ENCODE results near the gene ARHGEF16. TPM values are rescaled to one million over a fixed set of nuclear protein-coding genes. Genes with fewer than 3 reads are reported as not detected.
A peak's percentile ranks its signal among the peaks of the same experiment; 100 is the strongest.

Gene ARHGEF16
- total and polyA plus RNA-seq, 9 donors: 0.13 to 8.4 (median 1.7) TPM

DNA sequence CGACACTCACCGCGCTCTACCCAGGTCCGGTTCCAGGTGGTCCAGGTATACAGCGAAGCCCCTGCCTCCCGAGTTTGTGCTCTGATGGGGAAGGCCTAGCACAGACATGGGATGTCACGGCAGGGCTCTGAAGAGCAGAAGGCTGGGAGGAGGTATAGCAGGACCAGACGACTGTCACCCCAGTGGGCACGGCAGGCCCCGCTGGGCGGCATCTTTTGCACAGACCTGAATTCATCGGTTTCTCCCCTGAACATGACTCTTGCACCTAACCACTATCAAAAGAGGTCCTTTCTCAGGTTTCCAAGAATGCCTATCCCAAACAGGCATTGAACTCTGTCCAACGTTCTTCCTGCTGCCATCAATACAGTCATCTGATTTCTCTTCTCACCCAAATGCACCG lies 30.6 kb downstream of the ARHGEF16 start:
- no peak overlapping the region for H3K4me3 ChIP-seq
- no peaks in the 10 kb centered on the region for H3K9me3 ChIP-seq
- DNase-seq: no peak
- no peaks in the 10 kb centered on the region for H3K27me3 ChIP-seq
- no peaks in the 10 kb centered on the region for H3K4me1 ChIP-seq (ENCODE audit: insufficient read depth)
- WGBS, 3 donors: 92 to 93% (median 92%) methylated on average over 14 of the region's 14 CpGs
- no peaks in the 10 kb centered on the region for H3K36me3 ChIP-seq
- intact Hi-C loops (cut with DNase I): no loop called here
- H3K27ac ChIP-seq: no peak overlapping the region
- TF ChIP-seq POLR2A (IDR thresholded peaks at IDR 0.05) (no peak), EP300 (IDR thresholded peaks at IDR 0.05) (no peak)
- TF ChIP-seq, protein P1, sequence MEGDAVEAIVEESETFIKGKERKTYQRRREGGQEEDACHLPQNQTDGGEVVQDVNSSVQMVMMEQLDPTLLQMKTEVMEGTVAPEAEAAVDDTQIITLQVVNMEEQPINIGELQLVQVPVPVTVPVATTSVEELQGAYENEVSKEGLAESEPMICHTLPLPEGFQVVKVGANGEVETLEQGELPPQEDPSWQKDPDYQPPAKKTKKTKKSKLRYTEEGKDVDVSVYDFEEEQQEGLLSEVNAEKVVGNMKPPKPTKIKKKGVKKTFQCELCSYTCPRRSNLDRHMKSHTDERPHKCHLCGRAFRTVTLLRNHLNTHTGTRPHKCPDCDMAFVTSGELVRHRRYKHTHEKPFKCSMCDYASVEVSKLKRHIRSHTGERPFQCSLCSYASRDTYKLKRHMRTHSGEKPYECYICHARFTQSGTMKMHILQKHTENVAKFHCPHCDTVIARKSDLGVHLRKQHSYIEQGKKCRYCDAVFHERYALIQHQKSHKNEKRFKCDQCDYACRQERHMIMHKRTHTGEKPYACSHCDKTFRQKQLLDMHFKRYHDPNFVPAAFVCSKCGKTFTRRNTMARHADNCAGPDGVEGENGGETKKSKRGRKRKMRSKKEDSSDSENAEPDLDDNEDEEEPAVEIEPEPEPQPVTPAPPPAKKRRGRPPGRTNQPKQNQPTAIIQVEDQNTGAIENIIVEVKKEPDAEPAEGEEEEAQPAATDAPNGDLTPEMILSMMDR (IDR thresholded peaks at IDR 0.05): no peak

DNA sequence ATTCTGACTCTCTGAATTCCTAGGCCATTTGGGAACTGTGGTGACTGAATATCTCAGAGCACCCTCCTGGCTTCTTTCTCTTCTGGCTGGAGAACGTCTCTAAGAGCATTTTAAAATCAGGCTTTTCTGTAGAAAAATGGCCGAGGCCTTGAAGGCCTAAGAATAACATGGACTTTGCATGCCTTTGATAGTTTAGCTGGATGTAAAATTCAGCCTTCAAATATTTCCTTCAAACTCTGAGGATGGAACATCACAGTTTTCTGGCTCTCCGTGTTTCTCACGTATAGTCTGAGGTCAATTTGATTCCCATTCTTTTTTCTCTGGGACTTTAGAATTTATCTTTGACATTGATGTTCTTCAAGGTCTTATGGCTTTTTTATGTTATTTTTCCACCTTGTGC lies 34.0 kb downstream of the ARHGEF16 start:
- intact Hi-C loops (cut with DNase I): no loop called here
- Histone ChIP-seq H3K4me3 (no peak overlapping the region), H3K9me3 (no peaks in the 10 kb centered on the region), H3K36me3 (no peaks in the 10 kb centered on the region), H3K4me1 (ENCODE audit: insufficient read depth) (no peaks in the 10 kb centered on the region), H3K27ac (no peak overlapping the region), H3K27me3 (no peaks in the 10 kb centered on the region)
- TF ChIP-seq EP300 (IDR thresholded peaks at IDR 0.05): no peak
- no peak for TF ChIP-seq POLR2A (IDR thresholded peaks at IDR 0.05)
- TF ChIP-seq, protein P1 (IDR thresholded peaks at IDR 0.05): no peak
- 93 to 95% (median 93%) methylated on average over 4 of the region's 4 CpGs for WGBS, 3 donors
- DNase-seq: no peak

DNA sequence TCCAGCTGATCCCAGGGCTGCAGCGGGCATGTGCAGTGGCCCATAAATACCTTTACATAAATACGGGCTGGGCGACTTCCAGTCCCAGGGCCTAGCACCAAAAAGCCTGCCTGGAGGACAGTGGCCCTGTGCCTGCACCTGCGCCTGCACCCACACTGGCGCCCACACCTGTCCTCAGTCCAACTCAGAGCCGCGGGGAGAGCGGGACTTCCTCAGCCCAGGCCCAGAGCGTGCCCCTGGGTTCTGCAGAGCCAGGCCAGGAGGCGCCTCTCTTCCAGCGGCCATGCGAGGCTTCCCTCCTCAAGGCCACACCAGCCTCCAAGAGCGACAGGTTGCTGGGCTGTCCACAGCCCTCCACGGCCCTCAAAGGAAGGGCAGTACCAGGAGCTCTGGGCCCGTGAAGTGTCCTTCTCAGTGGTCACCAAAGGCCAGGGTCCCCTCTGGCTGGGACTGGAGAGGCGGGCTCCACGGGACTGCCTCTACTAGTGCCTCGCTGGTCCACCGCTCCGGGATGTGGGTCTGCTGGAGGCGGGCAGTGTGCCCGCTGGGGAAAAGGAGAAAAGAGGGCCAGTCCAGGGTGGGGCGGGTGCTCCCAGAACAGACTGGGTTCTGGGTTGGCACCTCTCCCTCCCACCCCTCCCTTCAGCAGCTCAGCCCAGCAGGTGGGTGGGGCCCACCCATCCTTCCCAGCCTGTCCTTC lies 35.7 kb downstream of the ARHGEF16 start:
- Histone ChIP-seq H3K4me1 (ENCODE audit: insufficient read depth) (no peaks in the 10 kb centered on the region), H3K9me3 (no peaks in the 10 kb centered on the region), H3K4me3 (no peak overlapping the region), H3K27me3 (no peaks in the 10 kb centered on the region), H3K27ac (no peak overlapping the region), H3K36me3 (no peaks in the 10 kb centered on the region)
- no peak for TF ChIP-seq EP300 (IDR thresholded peaks at IDR 0.05)
- TF ChIP-seq, protein P1 (IDR thresholded peaks at IDR 0.05): no peak
- TF ChIP-seq POLR2A (IDR thresholded peaks at IDR 0.05): no peak
- no peak for DNase-seq
- 91 to 93% (median 92%) methylated on average over 23 of the region's 23 CpGs for WGBS, 3 donors
- intact Hi-C loops (cut with DNase I): loop anchor here (2.0 to 10.0 kb wide), 5 partner anchors 129 to 235 kb away; no protein-coding TSS in a partner anchor

DNA sequence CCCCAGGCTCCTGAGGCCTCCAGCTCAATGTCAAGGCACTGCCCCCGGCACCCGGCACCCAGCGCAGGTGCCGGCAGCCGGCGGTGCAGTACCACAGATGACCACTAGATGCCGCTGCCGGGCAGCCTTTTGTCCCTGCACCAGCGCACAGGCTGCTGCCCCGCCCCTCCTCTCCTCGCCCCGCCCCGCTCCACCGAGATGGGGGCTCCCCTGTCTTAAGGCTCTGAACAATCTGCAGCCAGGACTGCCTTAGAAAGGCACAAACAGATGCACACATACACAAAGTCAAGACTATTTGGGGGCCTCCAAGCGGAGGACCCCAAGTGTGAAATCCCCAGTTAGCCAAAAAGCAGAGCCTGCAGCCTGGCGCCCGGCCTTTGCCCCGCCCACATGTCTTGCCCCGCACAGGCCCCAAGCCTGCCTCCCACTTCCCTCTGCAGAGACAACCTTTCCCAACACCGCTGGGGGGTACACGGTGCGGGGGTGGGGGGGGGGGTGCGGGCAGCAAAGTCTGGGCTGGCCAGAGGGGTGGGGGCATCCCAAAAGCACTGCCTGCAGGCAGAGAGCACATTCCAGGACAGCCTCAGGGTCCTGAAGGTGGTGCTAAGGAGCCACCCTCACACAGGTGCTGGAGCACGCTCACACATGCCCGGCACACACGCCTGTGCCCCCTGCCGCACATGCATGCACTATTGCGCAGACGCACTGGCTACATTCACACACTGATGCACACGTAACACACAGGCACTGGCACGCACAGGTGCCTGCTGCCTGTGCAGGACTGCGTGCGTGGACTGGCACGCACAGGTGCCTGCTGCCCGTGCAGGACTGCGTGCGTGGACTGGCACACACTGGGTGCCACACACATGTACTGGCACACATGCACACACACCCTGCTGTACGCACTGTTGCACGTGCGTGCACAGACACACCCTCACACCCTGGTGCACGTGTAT lies 37.1 kb downstream of the ARHGEF16 start:
- H3K4me3 ChIP-seq: no peak overlapping the region
- no peaks in the 10 kb centered on the region for H3K27me3 ChIP-seq
- 28 to 35% (median 35%) methylated on average over 33 to 41 of the region's 41 CpGs for WGBS, 3 donors
- no peaks in the 10 kb centered on the region for H3K4me1 ChIP-seq (ENCODE audit: insufficient read depth)
- TF ChIP-seq EP300 (IDR thresholded peaks at IDR 0.05): no peak
- TF ChIP-seq, protein P1 (IDR thresholded peaks at IDR 0.05): peak; percentile 86 to 100 (median 95)
- peak; percentile 77 to 90 (median 86) for DNase-seq
- intact Hi-C loops (cut with DNase I): loop anchor here (2.0 to 10.0 kb wide), 5 partner anchors 127 to 233 kb away; no protein-coding TSS in a partner anchor
- no peaks in the 10 kb centered on the region for H3K36me3 ChIP-seq
- no peak overlapping the region for H3K27ac ChIP-seq
- H3K9me3 ChIP-seq: no peaks in the 10 kb centered on the region
